ENCODE measurements around the gene DLAT.
"Not testable (repeated sequence)": the region's sequence is repeated elsewhere in the genome, so short reads cannot be mapped to it uniquely, and the experiment has no call there.

The DLAT gene

GRCh38 chr11:112005422-112006094 lies 19.6 kb upstream of the DLAT start:
- DNase-seq, result no peak

DNA sequence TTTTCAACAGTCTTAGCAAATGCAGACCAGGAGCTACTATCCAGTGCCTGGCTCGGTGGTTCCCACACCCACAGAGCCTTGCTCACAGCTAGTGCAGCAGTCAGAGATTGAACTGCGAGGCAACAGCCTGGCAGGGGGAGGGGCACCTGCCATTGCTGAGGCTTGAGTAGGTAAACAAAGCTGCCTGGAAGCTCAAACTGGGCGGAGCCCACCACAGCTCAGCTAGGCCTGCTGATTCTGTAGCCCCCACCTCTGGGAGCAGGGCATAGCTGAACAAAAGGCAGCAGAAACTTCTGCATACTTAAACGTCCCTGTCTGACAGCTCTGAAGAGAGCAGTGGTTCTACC lies 19.1 kb upstream of the DLAT start:
- DNase-seq, result not testable (repeated sequence)

DNA sequence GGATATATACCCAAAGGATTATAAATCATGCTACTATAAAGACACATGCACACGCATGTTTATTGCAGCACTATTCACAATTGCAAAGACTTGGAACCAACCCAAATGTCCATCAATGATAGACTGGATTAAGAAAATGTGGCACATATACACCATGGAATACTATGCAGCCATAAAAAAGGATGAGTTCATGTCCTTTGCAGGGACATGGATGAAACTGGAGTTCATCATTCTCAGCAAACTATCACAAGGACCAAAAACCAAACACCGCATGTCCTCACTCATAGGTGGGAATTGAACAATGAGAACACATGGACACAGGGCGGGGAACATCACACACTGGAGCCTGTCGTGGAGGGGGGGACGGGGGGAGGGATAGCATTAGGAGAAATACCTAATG lies 13.8 kb upstream of the DLAT start:
- not testable (repeated sequence) for DNase-seq

GRCh38 chr11:112012874-112013273 lies 12.3 kb upstream of the DLAT start:
- DNase-seq, result no peak

DNA sequence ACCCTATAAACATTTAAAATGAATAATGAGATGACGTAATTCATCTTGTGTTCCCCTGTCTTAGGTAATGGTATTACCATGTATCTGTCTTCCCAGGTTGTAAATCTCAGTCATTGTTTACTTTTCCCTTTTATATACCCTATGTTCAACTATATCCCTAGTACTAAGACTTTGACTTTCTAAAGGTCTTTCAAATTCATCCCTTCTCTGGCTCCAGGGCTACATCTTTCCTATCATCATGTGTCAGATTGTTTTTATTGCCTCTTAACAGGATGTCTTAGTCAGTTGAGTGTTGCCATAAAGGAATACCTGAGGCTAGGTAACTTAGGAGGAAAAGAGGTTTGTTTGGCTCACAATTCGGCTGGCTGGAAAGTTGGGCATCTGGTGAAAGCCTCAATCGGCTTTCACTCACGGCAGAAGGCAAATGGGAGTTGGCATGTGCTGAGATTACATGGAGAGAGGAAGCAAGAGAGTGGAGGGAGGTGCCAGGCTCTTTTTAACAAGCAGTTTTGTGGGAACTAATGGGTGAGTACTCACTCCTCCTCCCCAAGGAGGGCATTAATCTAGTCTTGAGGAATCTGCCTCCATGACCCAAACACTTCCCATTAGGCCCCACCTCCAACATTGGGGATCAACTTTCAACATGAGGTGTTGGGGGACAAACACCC lies 11.6 kb upstream of the DLAT start:
- DNase-seq, result no peak

DNA sequence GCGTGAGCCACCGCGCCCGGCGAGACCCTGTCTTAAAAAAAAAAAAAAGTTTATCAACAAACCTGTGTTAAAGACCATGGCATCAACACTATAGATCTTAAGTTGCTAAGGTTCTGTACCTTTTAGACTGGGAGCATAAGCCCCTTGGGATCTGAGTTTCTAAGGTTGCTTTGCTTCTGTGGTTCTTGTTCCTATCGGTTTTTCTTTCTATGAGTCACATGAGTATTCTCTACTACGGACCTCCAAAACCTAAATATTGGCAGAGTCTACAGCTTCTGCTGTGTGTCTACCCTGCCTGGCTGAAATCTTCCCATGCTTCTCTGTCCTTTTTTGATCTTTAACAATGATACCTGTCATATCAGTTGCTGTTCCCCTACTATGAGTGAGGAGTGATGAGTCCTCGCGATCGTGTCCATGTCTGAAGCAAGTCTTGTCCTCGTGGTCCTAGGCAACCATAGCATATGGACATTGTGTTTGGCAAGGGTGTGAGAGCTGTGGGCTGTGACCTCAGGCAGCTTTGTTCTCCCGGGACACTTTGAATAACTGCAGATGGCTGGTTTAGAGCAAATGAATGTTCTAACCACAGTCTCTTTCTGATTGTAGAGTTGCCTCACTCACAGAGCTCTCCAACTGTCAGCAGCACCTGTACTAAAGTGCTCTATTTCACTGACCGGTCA lies 9.0 kb upstream of the DLAT start:
- DNase-seq, result no peak

- DNase-seq, result no peak
Observed at GRCh38 chr11:112016765-112017376, 8.3 kb upstream of the DLAT start.

DNA sequence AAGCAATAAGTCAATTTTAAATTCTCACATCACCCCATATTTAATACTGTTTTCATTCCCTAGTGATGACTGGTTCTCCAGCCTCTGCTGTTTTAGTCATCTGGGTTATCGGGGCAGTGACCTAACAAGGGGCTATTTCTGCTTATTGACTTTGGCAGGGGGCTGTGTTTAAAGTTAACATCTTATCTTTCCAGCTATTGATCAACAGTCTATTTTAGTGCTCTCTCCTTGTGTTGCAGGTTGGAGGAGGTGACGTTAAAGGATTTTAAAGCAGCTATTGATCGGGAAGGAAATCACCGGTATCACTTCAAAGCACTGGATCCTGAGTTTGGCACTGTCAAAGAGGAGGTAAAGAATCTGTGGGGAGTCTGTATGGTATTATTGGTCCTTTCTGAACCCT lies 7.7 kb upstream of the DLAT start:
- DNase-seq, result no peak

DNA sequence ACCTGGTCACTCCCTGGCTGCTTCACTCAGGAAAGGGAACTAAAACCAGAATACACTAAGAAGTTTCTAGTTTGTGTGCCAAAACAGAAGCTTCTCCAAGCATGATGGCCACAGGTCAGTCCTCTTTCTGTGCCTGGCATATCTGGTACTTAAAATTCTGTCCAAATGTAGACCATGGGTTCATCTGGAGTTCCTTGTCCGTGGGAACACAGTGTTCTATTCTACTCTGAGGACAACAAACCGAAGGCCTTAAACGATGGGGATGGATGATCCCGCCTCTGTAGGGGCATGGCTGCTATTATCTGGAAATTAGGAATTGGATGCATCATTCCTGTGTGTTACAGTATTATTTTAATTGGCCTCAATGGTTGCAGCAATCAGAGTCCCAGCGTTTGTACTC lies 6.1 kb upstream of the DLAT start:
- no peak for DNase-seq

GRCh38 chr11:112023104-112023503 lies 2.1 kb upstream of the DLAT start:
- no peak for DNase-seq

DNA sequence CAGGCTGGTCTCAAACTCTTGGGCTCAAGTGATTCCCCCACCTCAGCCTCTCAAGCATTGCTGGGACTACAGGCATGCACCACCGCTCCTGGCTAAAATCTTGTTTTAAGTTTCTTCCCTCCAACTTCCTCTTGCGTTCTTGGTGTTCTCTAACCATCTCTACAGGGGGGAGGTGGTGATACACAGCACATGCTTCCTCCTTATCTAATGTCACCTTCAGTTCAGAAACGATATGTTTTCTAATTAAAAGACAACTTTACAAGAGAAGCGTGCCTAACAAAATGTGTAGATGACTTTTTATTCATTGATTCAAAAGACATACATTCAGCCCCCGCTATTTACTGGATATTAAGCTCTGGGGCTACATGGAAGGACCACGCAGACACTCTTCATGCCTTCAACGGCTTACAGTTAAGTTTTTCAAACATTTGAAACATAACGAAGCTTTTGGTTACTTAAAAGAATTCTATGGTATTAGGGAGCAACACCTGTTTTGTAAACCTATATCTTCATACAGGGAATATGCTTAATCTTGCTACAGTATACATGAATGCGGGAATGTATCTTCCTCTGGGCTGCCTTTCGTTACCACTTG lies 933 bp upstream of the DLAT start:
- no peak for DNase-seq

DNA sequence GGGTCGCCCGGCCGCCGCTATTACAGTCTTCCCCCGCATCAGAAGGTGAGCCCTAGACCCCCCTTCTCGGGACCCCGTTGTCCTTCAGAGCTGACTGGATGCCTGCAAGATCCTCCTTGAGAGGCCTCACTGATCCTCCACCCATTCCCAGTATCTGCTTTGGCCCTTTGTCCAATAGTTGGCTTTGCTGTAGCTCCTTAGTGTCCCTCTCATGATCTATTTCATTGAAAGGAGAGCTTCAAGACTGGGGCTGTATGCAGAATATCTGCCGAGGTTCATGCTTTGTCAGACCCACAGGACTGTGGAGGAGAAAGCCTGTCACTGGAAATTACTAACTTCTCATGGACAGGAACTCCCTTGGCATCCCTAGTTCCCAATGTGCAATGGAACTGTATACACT lies 499 bp downstream of the DLAT start:
- no peak for DNase-seq

GRCh38 chr11:112026784-112027410 lies 1.7 kb downstream of the DLAT start:
- not testable (repeated sequence) for DNase-seq

GRCh38 chr11:112029460-112029859 lies 4.3 kb downstream of the DLAT start:
- DNase-seq, result no peak

GRCh38 chr11:112033902-112034301 lies 8.7 kb downstream of the DLAT start:
- DNase-seq, result no peak

DNA sequence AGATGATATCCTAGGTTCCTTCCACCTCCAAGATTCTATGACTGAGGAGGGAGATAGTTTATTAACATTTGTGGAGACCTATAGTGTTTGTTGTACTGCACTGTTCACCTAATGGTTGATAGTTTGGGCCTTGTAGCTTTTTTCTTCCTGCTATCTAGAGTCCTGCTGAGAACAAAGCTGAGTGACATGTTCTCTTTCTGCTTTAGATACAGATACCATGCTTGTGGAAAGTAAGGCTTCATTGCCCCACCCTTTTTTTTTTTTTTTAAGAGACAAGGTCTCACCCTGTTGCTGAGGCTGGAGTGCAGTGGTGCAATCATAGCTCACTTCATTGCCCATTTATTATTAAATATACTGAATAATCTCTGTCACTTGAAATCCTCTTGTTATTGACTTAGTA lies 12.3 kb downstream of the DLAT start:
- no peak for DNase-seq

DNA sequence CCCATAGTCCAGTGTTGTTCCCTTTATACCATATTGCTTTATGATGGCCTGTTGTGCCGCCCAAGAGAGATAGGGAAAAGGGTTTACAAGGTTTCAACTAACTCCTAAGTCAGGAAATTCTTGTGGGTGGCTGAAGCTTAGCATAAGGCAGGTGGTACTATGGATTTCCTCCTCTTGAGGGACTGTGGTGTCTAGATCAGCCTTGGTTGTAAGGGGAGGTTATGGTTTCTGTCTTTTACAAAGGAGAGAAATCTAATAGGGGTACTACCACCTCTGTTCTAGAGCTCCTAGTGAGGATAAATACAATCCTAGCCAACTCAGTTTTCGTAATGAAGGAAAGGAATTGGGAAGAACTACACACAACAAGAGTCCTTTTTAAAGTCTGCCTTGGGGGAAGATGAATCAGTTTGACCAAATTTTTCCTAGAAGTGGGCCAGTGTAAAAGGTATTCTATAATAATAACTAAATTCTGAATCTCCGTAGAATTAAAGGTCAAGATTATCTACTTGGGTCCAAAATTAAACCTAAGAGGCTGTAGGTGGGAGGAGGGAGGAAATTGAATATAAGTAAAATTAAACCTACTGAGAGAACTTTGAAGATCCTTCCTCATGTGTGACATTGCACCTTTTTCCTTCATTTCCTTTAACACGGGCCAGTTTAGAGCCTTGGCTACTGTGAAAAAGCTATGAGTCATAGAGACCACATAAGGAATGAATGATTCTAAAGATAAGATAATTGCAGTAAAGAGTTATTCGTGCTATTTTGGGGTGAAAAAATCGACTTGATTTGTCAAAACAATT lies 17.2 kb downstream of the DLAT start:
- DNase-seq, result no peak

GRCh38 chr11:112042961-112043304 lies 17.7 kb downstream of the DLAT start:
- DNase-seq, result no peak

- no peak for DNase-seq
Observed at GRCh38 chr11:112044961-112045360, 19.8 kb downstream of the DLAT start.

- DNase-seq, result not testable (repeated sequence)
Observed at GRCh38 chr11:112046647-112047046, 21.4 kb downstream of the DLAT start.

DNA sequence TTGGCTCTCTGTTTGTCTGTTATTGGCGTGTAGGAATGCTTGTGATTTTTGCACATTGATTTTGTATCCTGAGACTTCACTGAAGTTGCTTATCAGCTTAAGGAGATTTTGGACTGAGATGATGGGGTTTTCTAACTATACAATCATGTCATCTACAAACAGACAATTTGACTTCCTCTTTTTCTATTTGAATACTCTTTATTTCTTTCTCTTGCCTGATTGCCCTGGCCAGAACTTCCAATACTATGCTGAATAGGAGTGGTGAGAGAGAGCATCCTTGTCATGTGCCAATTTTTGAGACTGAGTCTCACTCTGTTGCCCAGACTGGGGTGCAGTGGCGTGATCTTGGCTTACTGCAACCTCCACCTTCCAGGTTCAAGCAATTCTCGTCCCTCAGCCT lies 23.0 kb downstream of the DLAT start:
- not testable (repeated sequence) for DNase-seq

DNA sequence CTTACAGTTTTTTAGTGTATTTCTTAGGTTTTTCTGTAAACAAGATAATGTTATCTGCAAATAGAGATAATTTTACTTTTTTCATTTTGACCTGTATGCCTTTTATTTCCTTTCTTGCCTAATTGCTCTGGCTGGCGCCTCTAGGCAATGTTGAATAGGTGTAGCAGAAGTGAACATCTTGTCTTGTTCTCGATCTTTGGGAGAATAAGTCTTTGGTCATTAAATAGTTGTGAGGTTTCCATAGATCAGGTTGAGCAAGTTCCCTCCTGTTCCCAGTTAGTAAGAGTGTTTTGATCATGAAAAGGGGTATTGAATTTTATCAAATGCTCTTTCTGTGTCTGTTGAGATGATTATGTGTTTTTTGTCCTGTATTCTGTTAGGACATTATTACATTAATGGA lies 24.6 kb downstream of the DLAT start:
- no peak for DNase-seq
